ENCODE measurements around the gene TMTC2.

TMTC2 gene

GRCh38 chr12:83008703-83009102, 322.0 kb downstream of the TMTC2 start:
- Histone ChIP-seq H3K9me3 (ENCODE audit: insufficient read depth, low read length) (peaks cover 32% of the 10 kb centered on the region), H3K4me1 (ENCODE audit: insufficient read depth, insufficient read length) (no peaks in the 10 kb centered on the region), H3K9ac (ENCODE audit: insufficient read length, low read depth) (no peak overlapping the region), H3K36me3 (ENCODE audit: insufficient read depth, insufficient read length, low read length) (no peaks in the 10 kb centered on the region), H3K4me3 (ENCODE audit: insufficient read length, low read depth) (no peak overlapping the region), H3K27me3 (ENCODE audit: insufficient read depth, insufficient read length) (no peaks in the 10 kb centered on the region)
- TF ChIP-seq ZNF274 (IDR thresholded peaks at IDR 0.05; ENCODE audit: low read depth, low read length) (no peak), SUZ12 (IDR thresholded peaks at IDR 0.05; ENCODE audit: extremely low read depth, insufficient read depth, insufficient read length) (no peak), YY1 (IDR thresholded peaks at IDR 0.05; ENCODE audit: insufficient read depth, insufficient read length) (no peak)
- DNase-seq (ENCODE audit: low read depth, low spot score), result no peak

GRCh38 chr12:83010169-83010804, 323.6 kb downstream of the TMTC2 start:
- H3K9ac ChIP-seq (ENCODE audit: insufficient read length, low read depth), result no peak overlapping the region
- no peaks in the 10 kb centered on the region for H3K4me1 ChIP-seq (ENCODE audit: insufficient read depth, insufficient read length)
- no peak overlapping the region for H3K4me3 ChIP-seq (ENCODE audit: insufficient read length, low read depth)
- no peaks in the 10 kb centered on the region for H3K27me3 ChIP-seq (ENCODE audit: insufficient read depth, insufficient read length)
- peaks cover 32% of the 10 kb centered on the region for H3K9me3 ChIP-seq (ENCODE audit: insufficient read depth, low read length)
- no peak for DNase-seq (ENCODE audit: low read depth, low spot score)
- H3K36me3 ChIP-seq (ENCODE audit: insufficient read depth, insufficient read length, low read length), result no peaks in the 10 kb centered on the region
- TF ChIP-seq SUZ12 (IDR thresholded peaks at IDR 0.05; ENCODE audit: extremely low read depth, insufficient read depth, insufficient read length) (no peak), YY1 (IDR thresholded peaks at IDR 0.05; ENCODE audit: insufficient read depth, insufficient read length) (no peak), ZNF274 (IDR thresholded peaks at IDR 0.05; ENCODE audit: low read depth, low read length) (no peak)

- no peak overlapping the region for H3K4me3 ChIP-seq (ENCODE audit: insufficient read length, low read depth)
- no peaks in the 10 kb centered on the region for H3K27me3 ChIP-seq (ENCODE audit: insufficient read depth, insufficient read length)
- no peak for DNase-seq (ENCODE audit: low read depth, low spot score)
- no peaks in the 10 kb centered on the region for H3K4me1 ChIP-seq (ENCODE audit: insufficient read depth, insufficient read length)
- H3K9ac ChIP-seq (ENCODE audit: insufficient read length, low read depth), result no peak overlapping the region
- H3K9me3 ChIP-seq (ENCODE audit: insufficient read depth, low read length), result peaks cover 14% of the 10 kb centered on the region
- TF ChIP-seq SUZ12 (IDR thresholded peaks at IDR 0.05; ENCODE audit: extremely low read depth, insufficient read depth, insufficient read length) (no peak), YY1 (IDR thresholded peaks at IDR 0.05; ENCODE audit: insufficient read depth, insufficient read length) (no peak), ZNF274 (IDR thresholded peaks at IDR 0.05; ENCODE audit: low read depth, low read length) (no peak)
- H3K36me3 ChIP-seq (ENCODE audit: insufficient read depth, insufficient read length, low read length), result no peaks in the 10 kb centered on the region
These were observed 328.9 kb downstream of the TMTC2 start for GRCh38 chr12:83015390-83016217.

GRCh38 chr12:83016218-83016835, 329.6 kb downstream of the TMTC2 start:
- Histone ChIP-seq H3K27me3 (ENCODE audit: insufficient read depth, insufficient read length) (no peaks in the 10 kb centered on the region), H3K9ac (ENCODE audit: insufficient read length, low read depth) (no peak overlapping the region), H3K4me3 (ENCODE audit: insufficient read length, low read depth) (no peak overlapping the region), H3K36me3 (ENCODE audit: insufficient read depth, insufficient read length, low read length) (no peaks in the 10 kb centered on the region), H3K4me1 (ENCODE audit: insufficient read depth, insufficient read length) (no peaks in the 10 kb centered on the region), H3K9me3 (ENCODE audit: insufficient read depth, low read length) (peaks cover 6% of the 10 kb centered on the region; the same call in 1 of the 2 replicates)
- no peak for TF ChIP-seq SUZ12 (IDR thresholded peaks at IDR 0.05; ENCODE audit: extremely low read depth, insufficient read depth, insufficient read length)
- no peak for TF ChIP-seq YY1 (IDR thresholded peaks at IDR 0.05; ENCODE audit: insufficient read depth, insufficient read length)
- no peak for TF ChIP-seq ZNF274 (IDR thresholded peaks at IDR 0.05; ENCODE audit: low read depth, low read length)
- DNase-seq (ENCODE audit: low read depth, low spot score), result no peak

- TF ChIP-seq SUZ12 (IDR thresholded peaks at IDR 0.05; ENCODE audit: extremely low read depth, insufficient read depth, insufficient read length) (no peak), YY1 (IDR thresholded peaks at IDR 0.05; ENCODE audit: insufficient read depth, insufficient read length) (no peak), ZNF274 (IDR thresholded peaks at IDR 0.05; ENCODE audit: low read depth, low read length) (no peak)
- H3K9ac ChIP-seq (ENCODE audit: insufficient read length, low read depth), result no peak overlapping the region
- H3K36me3 ChIP-seq (ENCODE audit: insufficient read depth, insufficient read length, low read length), result no peaks in the 10 kb centered on the region
- no peaks in the 10 kb centered on the region for H3K4me1 ChIP-seq (ENCODE audit: insufficient read depth, insufficient read length)
- no peaks in the 10 kb centered on the region for H3K9me3 ChIP-seq (ENCODE audit: insufficient read depth, low read length)
- H3K27me3 ChIP-seq (ENCODE audit: insufficient read depth, insufficient read length), result no peaks in the 10 kb centered on the region
- no peak for DNase-seq (ENCODE audit: low read depth, low spot score)
- H3K4me3 ChIP-seq (ENCODE audit: insufficient read length, low read depth), result no peak overlapping the region
These were observed 330.3 kb downstream of the TMTC2 start for GRCh38 chr12:83016991-83017390.

- Histone ChIP-seq H3K9me3 (ENCODE audit: insufficient read depth, low read length) (no peaks in the 10 kb centered on the region), H3K9ac (ENCODE audit: insufficient read length, low read depth) (no peak overlapping the region), H3K27me3 (ENCODE audit: insufficient read depth, insufficient read length) (no peaks in the 10 kb centered on the region), H3K4me1 (ENCODE audit: insufficient read depth, insufficient read length) (no peaks in the 10 kb centered on the region), H3K36me3 (ENCODE audit: insufficient read depth, insufficient read length, low read length) (no peaks in the 10 kb centered on the region), H3K4me3 (ENCODE audit: insufficient read length, low read depth) (no peak overlapping the region)
- TF ChIP-seq SUZ12 (IDR thresholded peaks at IDR 0.05; ENCODE audit: extremely low read depth, insufficient read depth, insufficient read length) (no peak), YY1 (IDR thresholded peaks at IDR 0.05; ENCODE audit: insufficient read depth, insufficient read length) (no peak), ZNF274 (IDR thresholded peaks at IDR 0.05; ENCODE audit: low read depth, low read length) (no peak)
- no peak for DNase-seq (ENCODE audit: low read depth, low spot score)
These were observed 331.4 kb downstream of the TMTC2 start for GRCh38 chr12:83018088-83018487.
